Measurements from ENCODE around the gene KCNK13. TPM values are rescaled to one million over a fixed set of nuclear protein-coding genes. Genes with fewer than 3 reads are reported as not detected.

KCNK13 gene
- total RNA-seq, 1 donor from 2014 or later, result not detected

- peaks cover 4% of the 10 kb centered on the region for H3K9me3 Mint-ChIP-seq
- no peak overlapping the region for H3K27ac Mint-ChIP-seq
- no peaks in the 10 kb centered on the region for H3K4me1 Mint-ChIP-seq
- no peak overlapping the region for H3K4me3 Mint-ChIP-seq
- H3K36me3 Mint-ChIP-seq (ENCODE audit: low read depth), result no peaks in the 10 kb centered on the region
- peaks cover 14% of the 10 kb centered on the region for H3K27me3 Mint-ChIP-seq
- DNase-seq, result no peak
- intact Hi-C loops (cut with micrococcal nuclease), result no loop called here
Observed at GRCh38 chr14:90118027-90118426, 56.2 kb downstream of the KCNK13 start.

GRCh38 chr14:90126260-90126659 is 64.5 kb downstream of the KCNK13 start:
- Mint-ChIP-seq H3K4me3 (no peak overlapping the region), H3K9me3 (no peaks in the 10 kb centered on the region), H3K27me3 (peaks cover 2% of the 10 kb centered on the region), H3K36me3 (ENCODE audit: low read depth) (no peaks in the 10 kb centered on the region), H3K27ac (no peak overlapping the region), H3K4me1 (no peaks in the 10 kb centered on the region)
- intact Hi-C loops (cut with micrococcal nuclease), result no loop called here
- no peak for DNase-seq

- no peaks in the 10 kb centered on the region for H3K4me1 Mint-ChIP-seq
- H3K27ac Mint-ChIP-seq, result no peak overlapping the region
- H3K27me3 Mint-ChIP-seq, result peaks cover 6% of the 10 kb centered on the region
- DNase-seq, result no peak
- H3K4me3 Mint-ChIP-seq, result no peak overlapping the region
- intact Hi-C loops (cut with micrococcal nuclease), result no loop called here
- no peaks in the 10 kb centered on the region for H3K9me3 Mint-ChIP-seq
- no peaks in the 10 kb centered on the region for H3K36me3 Mint-ChIP-seq (ENCODE audit: low read depth)
Observed at GRCh38 chr14:90132821-90133570, 71.2 kb downstream of the KCNK13 start.

GRCh38 chr14:90136904-90137303 is 75.1 kb downstream of the KCNK13 start:
- no peak overlapping the region for H3K4me3 Mint-ChIP-seq
- H3K9me3 Mint-ChIP-seq, result no peaks in the 10 kb centered on the region
- H3K27me3 Mint-ChIP-seq, result peaks cover 11% of the 10 kb centered on the region
- no peaks in the 10 kb centered on the region for H3K4me1 Mint-ChIP-seq
- intact Hi-C loops (cut with micrococcal nuclease), result no loop called here
- no peak overlapping the region for H3K27ac Mint-ChIP-seq
- H3K36me3 Mint-ChIP-seq (ENCODE audit: low read depth), result no peaks in the 10 kb centered on the region
- DNase-seq, result no peak

- H3K36me3 Mint-ChIP-seq (ENCODE audit: low read depth), result no peaks in the 10 kb centered on the region
- no peaks in the 10 kb centered on the region for H3K4me1 Mint-ChIP-seq
- no peaks in the 10 kb centered on the region for H3K9me3 Mint-ChIP-seq
- DNase-seq, result no peak
- H3K27ac Mint-ChIP-seq, result no peak overlapping the region
- intact Hi-C loops (cut with micrococcal nuclease), result no loop called here
- H3K4me3 Mint-ChIP-seq, result no peak overlapping the region
- peaks cover 9% of the 10 kb centered on the region for H3K27me3 Mint-ChIP-seq
Observed at GRCh38 chr14:90137807-90138206, 76.0 kb downstream of the KCNK13 start.

- DNase-seq, result no peak
- no peak overlapping the region for H3K27ac Mint-ChIP-seq
- no peak overlapping the region for H3K4me3 Mint-ChIP-seq
- H3K27me3 Mint-ChIP-seq, result peaks cover 15% of the 10 kb centered on the region
- H3K9me3 Mint-ChIP-seq, result no peaks in the 10 kb centered on the region
- intact Hi-C loops (cut with micrococcal nuclease), result no loop called here
- H3K36me3 Mint-ChIP-seq (ENCODE audit: low read depth), result no peaks in the 10 kb centered on the region
- H3K4me1 Mint-ChIP-seq, result no peaks in the 10 kb centered on the region
Observed at GRCh38 chr14:90139199-90139598, 77.4 kb downstream of the KCNK13 start.

- DNase-seq, result no peak
- Mint-ChIP-seq H3K9me3 (no peaks in the 10 kb centered on the region), H3K27ac (no peak overlapping the region), H3K4me1 (no peaks in the 10 kb centered on the region), H3K4me3 (no peak overlapping the region), H3K27me3 (peaks cover 15% of the 10 kb centered on the region), H3K36me3 (ENCODE audit: low read depth) (no peaks in the 10 kb centered on the region)
- intact Hi-C loops (cut with micrococcal nuclease), result no loop called here
Observed at GRCh38 chr14:90140298-90140955, 78.6 kb downstream of the KCNK13 start.

- DNase-seq, result no peak
- Mint-ChIP-seq H3K27me3 (peaks cover 16% of the 10 kb centered on the region), H3K36me3 (ENCODE audit: low read depth) (no peaks in the 10 kb centered on the region), H3K4me3 (no peak overlapping the region), H3K9me3 (no peaks in the 10 kb centered on the region), H3K27ac (no peak overlapping the region), H3K4me1 (no peaks in the 10 kb centered on the region)
- intact Hi-C loops (cut with micrococcal nuclease), result no loop called here
Observed at GRCh38 chr14:90140956-90141316, 79.1 kb downstream of the KCNK13 start.

GRCh38 chr14:90153429-90153828 is 91.6 kb downstream of the KCNK13 start:
- DNase-seq, result no peak
- Mint-ChIP-seq H3K36me3 (ENCODE audit: low read depth) (no peaks in the 10 kb centered on the region), H3K9me3 (peaks cover 10% of the 10 kb centered on the region), H3K27ac (no peak overlapping the region), H3K4me1 (no peaks in the 10 kb centered on the region), H3K27me3 (peaks cover 2% of the 10 kb centered on the region), H3K4me3 (no peak overlapping the region)
- intact Hi-C loops (cut with micrococcal nuclease), result no loop called here

- Mint-ChIP-seq H3K4me1 (no peaks in the 10 kb centered on the region), H3K27me3 (peaks cover 2% of the 10 kb centered on the region), H3K36me3 (ENCODE audit: low read depth) (no peaks in the 10 kb centered on the region), H3K4me3 (no peak overlapping the region), H3K9me3 (peaks cover 10% of the 10 kb centered on the region), H3K27ac (no peak overlapping the region)
- no peak for DNase-seq
- intact Hi-C loops (cut with micrococcal nuclease), result no loop called here
Observed at GRCh38 chr14:90154110-90154509, 92.3 kb downstream of the KCNK13 start.

GRCh38 chr14:90159146-90159545 is 97.4 kb downstream of the KCNK13 start:
- Mint-ChIP-seq H3K4me1 (no peaks in the 10 kb centered on the region), H3K4me3 (no peak overlapping the region), H3K36me3 (ENCODE audit: low read depth) (no peaks in the 10 kb centered on the region), H3K27me3 (peaks cover 16% of the 10 kb centered on the region), H3K9me3 (peaks cover 7% of the 10 kb centered on the region), H3K27ac (no peak overlapping the region)
- intact Hi-C loops (cut with micrococcal nuclease), result no loop called here
- DNase-seq, result no peak

- no peaks in the 10 kb centered on the region for H3K4me1 Mint-ChIP-seq
- no peaks in the 10 kb centered on the region for H3K36me3 Mint-ChIP-seq (ENCODE audit: low read depth)
- H3K9me3 Mint-ChIP-seq, result peaks cover 3% of the 10 kb centered on the region
- intact Hi-C loops (cut with micrococcal nuclease), result no loop called here
- H3K4me3 Mint-ChIP-seq, result no peak overlapping the region
- H3K27ac Mint-ChIP-seq, result no peak overlapping the region
- DNase-seq, result no peak
- H3K27me3 Mint-ChIP-seq, result peaks cover 20% of the 10 kb centered on the region
Observed at GRCh38 chr14:90159688-90160087, 97.9 kb downstream of the KCNK13 start.

GRCh38 chr14:90161129-90161528 is 99.3 kb downstream of the KCNK13 start:
- no peaks in the 10 kb centered on the region for H3K9me3 Mint-ChIP-seq
- no peaks in the 10 kb centered on the region for H3K4me1 Mint-ChIP-seq
- no peak overlapping the region for H3K4me3 Mint-ChIP-seq
- intact Hi-C loops (cut with micrococcal nuclease), result no loop called here
- H3K36me3 Mint-ChIP-seq (ENCODE audit: low read depth), result no peaks in the 10 kb centered on the region
- H3K27me3 Mint-ChIP-seq, result peaks cover 22% of the 10 kb centered on the region
- DNase-seq, result no peak
- no peak overlapping the region for H3K27ac Mint-ChIP-seq

GRCh38 chr14:90168425-90169105 is 106.8 kb downstream of the KCNK13 start:
- Mint-ChIP-seq H3K27me3 (peaks cover 17% of the 10 kb centered on the region), H3K36me3 (ENCODE audit: low read depth) (no peaks in the 10 kb centered on the region), H3K9me3 (no peaks in the 10 kb centered on the region), H3K4me1 (no peaks in the 10 kb centered on the region), H3K4me3 (no peak overlapping the region), H3K27ac (no peak overlapping the region)
- intact Hi-C loops (cut with micrococcal nuclease), result no loop called here
- no peak for DNase-seq

Data from activated CD4-positive, alpha-beta T cell treated with anti-CD3 and anti-CD28 coated beads, Interleukin-2, amount 10 ng/mL, durations not matched to agents 24 days and 14 days (primary cell).